ENCODE data around the gene MTRR. TPM values are rescaled to one million over a fixed set of nuclear protein-coding genes. Genes with fewer than 3 reads are reported as not detected.

MTRR gene
- total RNA-seq, 1 experiment from 2014 or later = 57.8 TPM

DNA sequence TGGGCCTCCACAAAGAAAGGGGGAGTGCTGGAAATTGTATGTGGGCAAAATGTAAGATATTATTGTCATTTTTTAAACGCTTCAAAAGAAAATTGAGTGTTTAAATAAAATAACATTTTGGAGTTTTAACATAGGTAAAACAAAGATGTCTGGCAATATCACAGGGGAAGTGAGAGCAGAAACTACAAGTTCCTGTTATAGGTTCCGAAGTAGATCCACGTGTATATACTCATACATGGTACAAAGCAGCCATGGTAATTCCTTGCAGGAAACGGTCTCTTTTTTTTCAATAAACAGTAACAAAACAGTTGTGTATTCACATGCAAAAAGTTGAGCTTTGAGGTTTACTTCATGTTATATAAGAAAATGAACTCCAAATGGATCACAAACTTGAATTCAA is 78.4 kb downstream of the MTRR start:
- TF ChIP-seq, protein P1, sequence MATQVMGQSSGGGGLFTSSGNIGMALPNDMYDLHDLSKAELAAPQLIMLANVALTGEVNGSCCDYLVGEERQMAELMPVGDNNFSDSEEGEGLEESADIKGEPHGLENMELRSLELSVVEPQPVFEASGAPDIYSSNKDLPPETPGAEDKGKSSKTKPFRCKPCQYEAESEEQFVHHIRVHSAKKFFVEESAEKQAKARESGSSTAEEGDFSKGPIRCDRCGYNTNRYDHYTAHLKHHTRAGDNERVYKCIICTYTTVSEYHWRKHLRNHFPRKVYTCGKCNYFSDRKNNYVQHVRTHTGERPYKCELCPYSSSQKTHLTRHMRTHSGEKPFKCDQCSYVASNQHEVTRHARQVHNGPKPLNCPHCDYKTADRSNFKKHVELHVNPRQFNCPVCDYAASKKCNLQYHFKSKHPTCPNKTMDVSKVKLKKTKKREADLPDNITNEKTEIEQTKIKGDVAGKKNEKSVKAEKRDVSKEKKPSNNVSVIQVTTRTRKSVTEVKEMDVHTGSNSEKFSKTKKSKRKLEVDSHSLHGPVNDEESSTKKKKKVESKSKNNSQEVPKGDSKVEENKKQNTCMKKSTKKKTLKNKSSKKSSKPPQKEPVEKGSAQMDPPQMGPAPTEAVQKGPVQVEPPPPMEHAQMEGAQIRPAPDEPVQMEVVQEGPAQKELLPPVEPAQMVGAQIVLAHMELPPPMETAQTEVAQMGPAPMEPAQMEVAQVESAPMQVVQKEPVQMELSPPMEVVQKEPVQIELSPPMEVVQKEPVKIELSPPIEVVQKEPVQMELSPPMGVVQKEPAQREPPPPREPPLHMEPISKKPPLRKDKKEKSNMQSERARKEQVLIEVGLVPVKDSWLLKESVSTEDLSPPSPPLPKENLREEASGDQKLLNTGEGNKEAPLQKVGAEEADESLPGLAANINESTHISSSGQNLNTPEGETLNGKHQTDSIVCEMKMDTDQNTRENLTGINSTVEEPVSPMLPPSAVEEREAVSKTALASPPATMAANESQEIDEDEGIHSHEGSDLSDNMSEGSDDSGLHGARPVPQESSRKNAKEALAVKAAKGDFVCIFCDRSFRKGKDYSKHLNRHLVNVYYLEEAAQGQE (IDR thresholded peaks at IDR 0.05; ENCODE audit: insufficient read depth in 1 of 2, low read depth in 2 of 2, low read length in 1 of 2) = no peak
- TF ChIP-seq, protein P2, sequence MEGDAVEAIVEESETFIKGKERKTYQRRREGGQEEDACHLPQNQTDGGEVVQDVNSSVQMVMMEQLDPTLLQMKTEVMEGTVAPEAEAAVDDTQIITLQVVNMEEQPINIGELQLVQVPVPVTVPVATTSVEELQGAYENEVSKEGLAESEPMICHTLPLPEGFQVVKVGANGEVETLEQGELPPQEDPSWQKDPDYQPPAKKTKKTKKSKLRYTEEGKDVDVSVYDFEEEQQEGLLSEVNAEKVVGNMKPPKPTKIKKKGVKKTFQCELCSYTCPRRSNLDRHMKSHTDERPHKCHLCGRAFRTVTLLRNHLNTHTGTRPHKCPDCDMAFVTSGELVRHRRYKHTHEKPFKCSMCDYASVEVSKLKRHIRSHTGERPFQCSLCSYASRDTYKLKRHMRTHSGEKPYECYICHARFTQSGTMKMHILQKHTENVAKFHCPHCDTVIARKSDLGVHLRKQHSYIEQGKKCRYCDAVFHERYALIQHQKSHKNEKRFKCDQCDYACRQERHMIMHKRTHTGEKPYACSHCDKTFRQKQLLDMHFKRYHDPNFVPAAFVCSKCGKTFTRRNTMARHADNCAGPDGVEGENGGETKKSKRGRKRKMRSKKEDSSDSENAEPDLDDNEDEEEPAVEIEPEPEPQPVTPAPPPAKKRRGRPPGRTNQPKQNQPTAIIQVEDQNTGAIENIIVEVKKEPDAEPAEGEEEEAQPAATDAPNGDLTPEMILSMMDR (IDR thresholded peaks at IDR 0.05) = no peak
- no peak for TF ChIP-seq POLR2AphosphoS5 (IDR thresholded peaks at IDR 0.05; ENCODE audit: low read depth, low read length)
- TF ChIP-seq TCF7L2 (IDR thresholded peaks at IDR 0.05; ENCODE audit: low read depth, low read length) = no peak
- TF ChIP-seq SIN3A (IDR thresholded peaks at IDR 0.05; ENCODE audit: borderline replicate concordance, insufficient read depth, low read depth, low read length) = no peak
- intact Hi-C loops (cut with micrococcal nuclease; ENCODE audit: unreplicated experiment) = no loop called here
- Histone ChIP-seq H3K9me3 (ENCODE audit: control insufficient read depth, insufficient read depth, low read depth, low read length) (no peaks in the 10 kb centered on the region), H3K27ac (ENCODE audit: low read length) (no peak overlapping the region), H3K36me3 (ENCODE audit: control insufficient read depth, insufficient read depth, low read length) (no peaks in the 10 kb centered on the region), H3K4me1 (ENCODE audit: control insufficient read depth, insufficient read depth, low read length) (no peaks in the 10 kb centered on the region), H3K27me3 (ENCODE audit: control insufficient read depth, insufficient read depth, low read length) (no peaks in the 10 kb centered on the region), H3K4me3 (ENCODE audit: low read depth in 2 of 2, low read length in 2 of 2) (no peak overlapping the region)
- in situ Hi-C loops (cut with HindIII; ENCODE audit: low pct_unique_long_range_greater_than_20kb, low sequenced_read_pairs) = loop anchor here (25.0 kb wide), 1 partner anchor 1590 kb away; the partner anchor contains the start of gene SEMA5A
- DNase-seq (ENCODE audit: low read depth, low spot score) = no peak
- CTCF ChIA-PET = no interaction called here
- POLR2A ChIA-PET = no interaction called here
- no peak for ATAC-seq
- no TSS peak for BruUV-seq (replicated peaks)

Other genes with a start within 250 kb of the MTRR start
- gene CFAP90, start 18.0 kb upstream of the MTRR start, total RNA-seq (2021; ENCODE audit: unreplicated experiment) = 0.69 TPM
- gene FASTKD3, start 117 bp upstream of the MTRR start, total RNA-seq (2021; ENCODE audit: unreplicated experiment) = 9.9 TPM